H1 (cell line): Measurements from ENCODE around the gene SERAC1. TPM values are rescaled to one million over a fixed set of nuclear protein-coding genes. Genes with fewer than 3 reads are reported as not detected.

Experiments
- CTCF ChIA-PET: fragments of 300-600 bp; sonication (Branson Sonifier 250); formaldehyde crosslinking; loops from one replicate; lab custom pipeline; 2021; ENCODE audit not compliant: partially characterized antibody; lab: Charles Lee
- POLR2A ChIA-PET: fragments of 300-600 bp; sonication (Branson Sonifier 250); formaldehyde crosslinking; loops from one replicate; lab custom pipeline; 2021; ENCODE audit warnings: inconsistent platforms; ENCODE audit not compliant: partially characterized antibody; lab: Charles Lee
- DNase-seq, 2 experiments: peaks; one replicate each; pipeline versions ENCODE4 v3.0.0 to v3.0.0-alpha.2; 2010 to 2022; ENCODE audit warnings: low spot score in 2 of 2, low read depth in 1 of 2, mixed read lengths in 1 of 2
- FAIRE-seq: peaks from 2 replicates; lab custom pipeline; 2011; peaks lifted over from hg19 to GRCh38; lab: Jason Lieb, UNC
- H2AFZ ChIP-seq: 2 replicates; pipeline ENCODE4 v1.8.1; 2012; ENCODE audit warnings: low read length, inconsistent platforms
- H2AK5ac ChIP-seq: 2 replicates; pipeline ENCODE4 v1.6.1; 2013; ENCODE audit warnings: low read depth, low read length
- H2BK120ac ChIP-seq: replicated peaks from 2 replicates; pipeline ENCODE3; 2013; ENCODE audit warnings: low read depth, low read length, inconsistent platforms
- H2BK12ac ChIP-seq: 2 replicates; pipeline ENCODE4 v1.6.1; 2013; ENCODE audit warnings: low read depth, low read length
- H2BK15ac ChIP-seq: 2 replicates; pipeline ENCODE4 v1.6.1; 2013; ENCODE audit warnings: low read length
- H2BK20ac ChIP-seq: 2 replicates; pipeline ENCODE4 v1.6.1; 2013; ENCODE audit warnings: low read length
- H2BK5ac ChIP-seq: 2 replicates; pipeline ENCODE4 v1.6.1; 2013; ENCODE audit warnings: low read depth, low read length
- H3K14ac ChIP-seq: 2 replicates; pipeline ENCODE4 v1.6.1; 2013; ENCODE audit warnings: inconsistent platforms; ENCODE audit not compliant: insufficient read length
- H3K18ac ChIP-seq: 2 replicates; pipeline ENCODE4 v1.6.1; 2013; ENCODE audit warnings: low read length; ENCODE audit errors: extremely low read depth
- H3K23ac ChIP-seq: 2 replicates; pipeline ENCODE4 v1.6.1; 2013; ENCODE audit warnings: inconsistent platforms; ENCODE audit not compliant: insufficient read length
- H3K23me2 ChIP-seq: 2 replicates; pipeline ENCODE4 v1.6.1; 2013; ENCODE audit warnings: low read depth, low read length
- H3K27ac ChIP-seq: 2 replicates; pipeline ENCODE4 v1.6.1; 2011; ENCODE audit warnings: low read depth, low read length, inconsistent platforms
- H3K27me3 ChIP-seq, 4 experiments: replicated peaks in 1 of 4; 1 replicate in 1 of 4; 2 replicates in 3 of 4; pipeline versions ENCODE4 v1.6.1 to v1.8.1; 2011 to 2013; ENCODE audit warnings: low read length in 3 of 4, mild to moderate bottlenecking in 3 of 4, inconsistent platforms in 2 of 4, mixed read lengths in 2 of 4, moderate library complexity in 1 of 4; ENCODE audit not compliant: control insufficient read depth in 3 of 4, insufficient read depth in 3 of 4; ENCODE audit errors: extremely low read depth in 1 of 4
- H3K36me3 ChIP-seq, 4 experiments: 2 replicates each; pipeline versions ENCODE4 v1.6.1 to v1.8.1; 2011 to 2013; ENCODE audit warnings: mild to moderate bottlenecking in 4 of 4, low read length in 3 of 4, moderate library complexity in 2 of 4, control low read depth in 1 of 4, inconsistent platforms in 1 of 4; ENCODE audit not compliant: insufficient read depth in 4 of 4, control insufficient read depth in 2 of 4
- H3K4ac ChIP-seq: replicated peaks from 2 replicates; pipeline ENCODE3; 2013; ENCODE audit warnings: low read length, low read depth, mixed read lengths, inconsistent platforms; ENCODE audit not compliant: insufficient read length
- H3K4me1 ChIP-seq, 4 experiments: replicated peaks in 1 of 4; 1 replicate in 1 of 4; 2 replicates in 3 of 4; pipeline versions ENCODE4 v1.6.1 to v1.8.1; 2011 to 2013; ENCODE audit warnings: low read length in 3 of 4, inconsistent platforms in 2 of 4, mixed read lengths in 1 of 4; ENCODE audit not compliant: insufficient read depth in 4 of 4, control insufficient read depth in 3 of 4
- H3K4me2 ChIP-seq, 2 experiments: 2 replicates each; pipeline versions ENCODE4 v1.6.1 to v1.8.1; 2011 to 2013; ENCODE audit warnings: low read depth in 2 of 2, low read length in 2 of 2, control low read depth in 1 of 2, inconsistent platforms in 1 of 2, mild to moderate bottlenecking in 1 of 2; ENCODE audit not compliant: insufficient read depth in 1 of 2
- H3K4me3 ChIP-seq, 4 experiments: fragments of 200-600, 300-600 bp in 1 of 4; sonication (generic), shearing (Covaris generic), sonication (Bioruptor Twin) in 1 of 4; 2 replicates each; pipeline versions ENCODE4 v1.5.1 to v1.8.1; 2011 to 2016; ENCODE audit warnings: low read length in 4 of 4, low read depth in 3 of 4, control low read depth in 2 of 4, inconsistent platforms in 2 of 4, mild to moderate bottlenecking in 2 of 4, mixed read lengths in 1 of 4, moderate library complexity in 1 of 4; ENCODE audit not compliant: insufficient read depth in 2 of 4; ENCODE audit errors: extremely low read depth in 1 of 4
- H3K56ac ChIP-seq: replicated peaks from 2 replicates; pipeline ENCODE3; 2013; ENCODE audit warnings: low read depth, mild to moderate bottlenecking, mixed read lengths, low read length, inconsistent platforms; ENCODE audit not compliant: insufficient read length
- H3K79me1 ChIP-seq: 2 replicates; pipeline ENCODE4 v1.6.1; 2013; ENCODE audit warnings: low read depth, low read length, control low read depth
- H3K79me2 ChIP-seq, 2 experiments: 2 replicates each; pipeline versions ENCODE4 v1.6.1 to v1.8.1; 2012 to 2013; ENCODE audit warnings: low read length in 2 of 2, mild to moderate bottlenecking in 2 of 2, inconsistent platforms in 1 of 2; ENCODE audit not compliant: insufficient read depth in 2 of 2, control insufficient read depth in 1 of 2
- H3K9ac ChIP-seq, 4 experiments: replicated peaks in 1 of 4; 1 replicate in 1 of 4; 2 replicates in 3 of 4; pipeline versions ENCODE4 v1.6.1 to v1.8.1; 2011 to 2013; ENCODE audit warnings: low read depth in 3 of 4, low read length in 3 of 4, control low read depth in 2 of 4, mild to moderate bottlenecking in 2 of 4, moderate library complexity in 2 of 4, inconsistent platforms in 1 of 4; ENCODE audit errors: extremely low read depth in 1 of 4
- H3K9me3 ChIP-seq, 2 experiments: 2 replicates each; pipeline versions ENCODE4 v1.6.1 to v1.8.1; 2012 to 2013; ENCODE audit warnings: mild to moderate bottlenecking in 2 of 2, moderate library complexity in 2 of 2, control low read depth in 1 of 2, inconsistent platforms in 1 of 2, low read depth in 1 of 2, low read length in 1 of 2, mixed read lengths in 1 of 2; ENCODE audit not compliant: insufficient read depth in 2 of 2
- H4K20me1 ChIP-seq, 2 experiments: replicated peaks in 1 of 2; 2 replicates each; pipeline versions ENCODE3 to v1.8.1; 2011 to 2013; ENCODE audit warnings: inconsistent platforms in 2 of 2, low read length in 2 of 2, mild to moderate bottlenecking in 1 of 2; ENCODE audit not compliant: insufficient read depth in 2 of 2, control insufficient read depth in 1 of 2
- H4K5ac ChIP-seq: 2 replicates; pipeline ENCODE4 v1.6.1; 2013; ENCODE audit warnings: low read length, low read depth, mixed read lengths, inconsistent platforms; ENCODE audit not compliant: insufficient read length
- H4K8ac ChIP-seq: 2 replicates; pipeline ENCODE4 v1.8.0; 2013; ENCODE audit warnings: mild to moderate bottlenecking, moderate library complexity, low read length, inconsistent platforms; ENCODE audit not compliant: insufficient read depth; ENCODE audit errors: extremely low read depth
- H4K91ac ChIP-seq: replicated peaks from 2 replicates; pipeline ENCODE3; 2013; ENCODE audit warnings: low read length, mixed read lengths, inconsistent platforms; ENCODE audit not compliant: insufficient read length
- CEBPB ChIP-seq: IDR thresholded peaks from 2 replicates; pipeline ENCODE4 v1.6.1; 2012; ENCODE audit warnings: low read depth, low read length
- WGBS, 2 experiments: shearing (Covaris generic) in 1 of 2; methylation state at CpG; one replicate each; pipeline versions ENCODE4 v1.1.6 to v1.1.7; 2013 to 2015; ENCODE audit warnings: low lambda C conversion rate in 2 of 2, mixed read lengths in 2 of 2, inconsistent platforms in 1 of 2, low coverage in 1 of 2, missing lambda C conversion rate in 1 of 2; ENCODE audit not compliant: insufficient replicate concordance in 2 of 2, insufficient coverage in 1 of 2, insufficient read length in 1 of 2; ENCODE audit errors: extremely low coverage in 1 of 2, missing lambda C conversion rate in 1 of 2; 5-methylcytosine and 5-hydroxymethylcytosine counted together
- polyA plus RNA-seq, 7 experiments: library from polyadenylated mRNA; depleted of rRNA in 3 of 7; stranded (reverse) in 5 of 7; unstranded in 2 of 7; fragments of >200 nt in 5 of 7; fragments of 200-250 nt in 2 of 7; gene quantifications; 1 replicate in 5 of 7; 2 replicates in 1 of 7; 4 replicates in 1 of 7; pipeline versions ENCODE4 v1.2.1 to v1.2.3, GENCODE V29; 2011 to 2013; ENCODE audit warnings: missing spikeins in 2 of 7, mixed read lengths in 2 of 7
- total RNA-seq: library from RNA; stranded (reverse); fragmentation: NEBNext Ultra II Directional; extraction: Animal tissue kit (Norgen Biotek cat#: 25700); gene quantifications from 2 replicates; pipeline ENCODE4 v1.2.1, GENCODE V29; 2021

SERAC1 gene
- total and polyA plus RNA-seq, 2 of the 8 experiments (the other 6 are each of a cell fraction or from before 2014, with no cell fraction given): 7.3 to 9.0 TPM

GRCh38 chr6:158164579-158165170 is 3.4 kb downstream of the SERAC1 start:
- no peak overlapping the region for H2AK5ac ChIP-seq
- WGBS, 2 experiments: 83% methylated on average over 3 of the region's 3 CpGs; no CpG with 5 or more reads in 1 of the 2 experiments
- no peak for TF ChIP-seq CEBPB

More at GRCh38 chr6:158164579-158165170, 3.4 kb downstream of the SERAC1 start:
- Histone ChIP-seq H3K56ac (no peak overlapping the region), H2BK12ac (no peak overlapping the region), H3K4ac (no peak overlapping the region), H3K4me1 (peaks cover 0 to 10% (median 5%) of the 10 kb centered on the region in 4 experiments; a peak in 4 of 7 replicates), H3K9me3 (no peaks in the 10 kb centered on the region), H2AFZ (no peak overlapping the region), H4K91ac (no peak overlapping the region), H3K79me1 (no peaks in the 10 kb centered on the region; the same call in 1 of the 2 replicates), H2BK20ac (no peak overlapping the region), H3K27ac (no peak overlapping the region), H2BK5ac (no peak overlapping the region), H3K36me3 (no peaks in the 10 kb centered on the region), H3K18ac (no peak overlapping the region), H3K9ac (no peak overlapping the region), H4K5ac (no peak overlapping the region), H3K27me3 (no peaks in the 10 kb centered on the region; a peak in 2 of 7 replicates), H3K4me2 (no peak overlapping the region), H2BK15ac (no peak overlapping the region), H3K23me2 (peaks cover 3% of the 10 kb centered on the region; the same call in 1 of the 2 replicates), H2BK120ac (no peak overlapping the region), H4K20me1 (peaks cover 0 to 2% of the 10 kb centered on the region in 2 experiments), H3K79me2 (no peaks in the 10 kb centered on the region; a peak in 1 of 4 replicates), H3K14ac (no peak overlapping the region), H3K23ac (no peak overlapping the region), H3K4me3 (no peak overlapping the region), H4K8ac (no peak overlapping the region)
- FAIRE-seq: no peak
- CTCF ChIA-PET: interaction anchor here (1.2 to 2.5 kb wide), 6 partner anchors 11 to 40 kb away, joined by 3 to 9 read pairs (median 4); no protein-coding TSS in a partner anchor
- DNase-seq: no peak
- POLR2A ChIA-PET: no interaction called here
